ENCODE data around the gene PEX11G.

Gene PEX11G

GRCh38 chr19:7522072-7522922, 33.5 kb upstream of the PEX11G start, which contains the start of gene MCOLN1:
TSS of gene MCOLN1 (plus strand) at chr19:7522624. CDS start at chr19:7522751, 127 bp downstream.
- in situ Hi-C loops (cut with HindIII; ENCODE audit: low sequenced_read_pairs) = no loop called here

DNA sequence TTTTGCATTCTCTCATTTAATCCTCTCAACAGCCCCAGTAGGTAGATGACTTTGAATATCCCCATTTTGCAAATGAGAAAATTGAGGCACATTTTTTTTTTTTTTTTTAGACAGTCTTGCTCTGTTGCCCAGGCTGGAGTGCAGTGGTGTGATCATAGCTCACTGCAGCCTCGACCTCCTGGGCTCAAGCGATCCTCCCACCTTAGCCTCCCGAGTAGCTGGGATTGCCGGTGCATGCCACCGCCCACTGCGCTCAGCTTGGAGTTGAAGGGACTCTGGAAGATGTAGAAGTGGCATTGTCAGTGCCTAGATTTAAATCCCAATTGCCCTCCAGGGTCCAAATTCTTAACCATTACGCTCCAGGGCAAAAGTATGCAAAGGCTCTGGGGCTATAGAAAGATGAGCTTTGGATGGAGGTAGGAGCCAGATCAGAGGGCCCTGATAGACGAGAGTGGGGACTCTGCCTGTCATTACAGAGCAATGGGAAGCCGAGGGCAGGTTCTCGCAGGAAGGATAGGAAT, 32.8 kb upstream of the PEX11G start:
- in situ Hi-C loops (cut with HindIII; ENCODE audit: low sequenced_read_pairs) = no loop called here

DNA sequence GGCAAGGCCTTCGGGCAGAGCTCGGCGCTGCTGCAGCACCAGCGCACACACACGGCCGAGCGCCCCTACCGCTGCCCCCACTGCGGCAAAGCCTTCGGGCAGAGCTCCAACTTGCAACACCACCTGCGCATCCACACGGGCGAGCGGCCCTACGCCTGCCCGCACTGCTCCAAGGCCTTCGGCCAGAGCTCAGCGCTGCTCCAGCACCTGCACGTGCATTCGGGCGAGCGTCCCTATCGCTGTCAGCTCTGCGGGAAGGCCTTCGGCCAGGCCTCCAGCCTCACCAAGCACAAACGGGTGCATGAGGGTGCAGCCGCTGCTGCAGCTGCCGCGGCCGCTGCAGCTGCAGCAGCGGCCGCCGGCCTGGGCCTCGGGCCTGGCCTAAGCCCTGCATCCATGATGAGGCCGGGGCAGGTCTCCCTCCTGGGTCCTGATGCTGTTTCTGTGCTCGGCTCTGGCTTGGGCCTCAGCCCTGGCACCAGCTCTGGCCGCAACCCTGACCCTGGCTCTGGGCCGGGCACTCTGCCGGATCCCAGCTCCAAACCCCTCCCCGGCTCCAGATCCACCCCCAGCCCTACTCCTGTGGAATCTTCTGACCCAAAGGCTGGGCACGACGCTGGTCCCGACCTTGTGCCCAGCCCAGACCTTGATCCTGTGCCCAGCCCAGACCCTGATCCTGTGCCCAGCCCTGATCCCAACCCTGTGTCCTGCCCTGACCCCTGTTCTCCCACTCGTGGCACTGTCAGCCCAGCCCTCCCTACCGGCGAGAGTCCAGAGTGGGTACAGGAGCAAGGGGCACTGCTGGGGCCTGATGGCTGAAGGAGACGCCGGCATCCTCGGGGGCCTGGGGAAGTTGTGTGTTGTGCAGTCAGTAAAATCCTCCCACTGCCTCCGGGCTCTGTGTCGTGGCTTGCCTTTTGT, 31.6 kb upstream of the PEX11G start:
- in situ Hi-C loops (cut with HindIII; ENCODE audit: low sequenced_read_pairs) = no loop called here

DNA sequence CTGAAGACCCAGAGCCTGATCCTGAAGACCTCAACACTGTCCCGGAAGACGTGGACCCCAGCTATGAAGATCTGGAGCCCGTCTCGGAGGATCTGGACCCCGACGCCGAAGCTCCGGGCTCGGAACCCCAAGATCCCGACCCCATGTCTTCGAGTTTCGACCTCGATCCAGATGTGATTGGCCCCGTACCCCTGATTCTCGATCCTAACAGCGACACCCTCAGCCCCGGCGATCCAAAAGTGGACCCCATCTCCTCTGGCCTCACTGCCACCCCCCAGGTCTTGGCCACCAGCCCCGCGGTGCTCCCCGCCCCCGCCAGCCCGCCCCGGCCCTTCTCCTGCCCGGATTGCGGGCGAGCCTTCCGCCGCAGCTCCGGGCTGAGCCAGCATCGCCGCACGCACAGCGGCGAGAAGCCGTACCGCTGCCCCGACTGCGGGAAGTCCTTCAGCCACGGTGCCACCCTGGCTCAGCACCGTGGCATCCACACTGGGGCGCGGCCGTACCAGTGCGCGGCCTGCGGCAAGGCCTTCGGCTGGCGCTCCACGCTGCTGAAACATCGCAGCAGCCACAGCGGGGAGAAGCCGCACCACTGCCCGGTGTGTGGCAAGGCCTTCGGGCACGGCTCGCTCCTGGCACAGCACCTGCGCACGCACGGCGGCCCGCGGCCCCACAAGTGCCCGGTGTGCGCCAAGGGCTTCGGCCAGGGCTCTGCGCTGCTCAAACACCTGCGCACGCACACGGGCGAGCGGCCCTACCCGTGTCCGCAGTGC, 30.7 kb upstream of the PEX11G start:
- in situ Hi-C loops (cut with HindIII; ENCODE audit: low sequenced_read_pairs) = no loop called here

DNA sequence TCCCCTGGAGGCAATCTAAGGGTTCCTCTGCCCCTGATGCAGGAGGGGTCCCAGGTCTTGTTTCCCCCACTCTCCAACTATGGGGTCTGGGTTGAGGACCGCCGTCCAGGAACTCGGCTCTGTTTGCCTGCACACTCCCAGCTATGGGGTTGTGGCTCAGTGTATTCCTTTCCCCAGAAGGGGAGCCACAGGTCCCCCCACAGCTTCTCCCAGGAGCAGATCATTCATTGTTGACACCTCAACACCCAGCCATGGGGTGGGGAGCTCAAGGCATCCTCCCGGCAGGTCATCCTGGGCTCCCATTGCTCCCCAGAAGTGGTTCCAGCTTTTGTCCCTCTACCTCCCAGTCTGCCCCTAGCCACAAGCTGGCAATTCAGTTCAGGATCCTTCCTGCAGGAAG, 28.0 kb upstream of the PEX11G start:
- in situ Hi-C loops (cut with HindIII; ENCODE audit: low sequenced_read_pairs) = no loop called here

DNA sequence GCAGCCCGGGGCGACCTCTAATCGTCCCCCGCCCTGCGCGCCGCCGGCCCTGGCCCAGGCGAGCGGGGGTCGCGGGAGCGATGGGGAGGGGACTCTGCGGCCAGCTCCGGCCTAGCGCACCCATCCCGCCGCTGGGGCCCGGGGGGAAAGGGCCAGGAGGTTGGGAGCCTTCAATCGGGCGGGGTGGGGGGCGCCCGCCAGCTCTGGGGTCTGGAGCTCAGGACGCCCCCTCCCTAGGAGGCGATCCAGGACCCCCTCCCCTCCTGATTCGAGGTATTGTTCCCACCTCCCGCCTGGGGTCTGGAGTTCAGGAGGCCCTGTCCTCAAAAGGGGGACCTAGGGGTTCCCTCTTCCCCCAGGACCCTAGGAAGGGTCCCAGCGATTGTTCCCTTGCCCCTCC, 27.5 kb upstream of the PEX11G start:
- in situ Hi-C loops (cut with HindIII; ENCODE audit: low sequenced_read_pairs) = no loop called here

DNA sequence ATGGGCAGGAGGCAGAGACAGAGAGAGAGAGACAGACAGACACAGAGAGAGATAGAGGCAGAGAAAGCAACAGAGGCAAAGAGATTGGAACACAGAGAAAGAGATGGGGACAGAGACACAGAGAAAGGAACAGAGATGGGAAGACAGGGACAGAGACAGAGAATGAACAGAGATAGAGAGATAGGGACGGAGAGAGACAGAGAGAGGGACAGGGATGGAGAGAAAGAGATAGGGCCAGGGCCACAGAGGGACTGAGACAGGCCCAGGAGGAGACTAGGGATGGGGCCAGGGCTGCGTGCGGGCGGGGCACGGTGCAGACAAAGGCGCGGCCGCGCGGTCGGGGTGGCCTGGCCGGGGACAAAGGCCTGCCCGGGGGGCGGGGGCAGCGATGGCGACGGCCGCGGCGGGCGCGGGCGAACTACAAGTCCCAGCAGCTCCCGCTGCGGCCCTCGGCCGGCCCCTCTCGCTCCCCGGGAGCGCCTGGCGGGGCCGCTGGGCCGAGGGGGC, 26.9 kb upstream of the PEX11G start, which contains the start of gene ZNF358:
Gene ZNF358 (plus strand): TSS at position 459 of the 507 bp plus-strand sequence. CDS start 3,140 bp downstream, outside the sequence.
- in situ Hi-C loops (cut with HindIII; ENCODE audit: low sequenced_read_pairs) = no loop called here

DNA sequence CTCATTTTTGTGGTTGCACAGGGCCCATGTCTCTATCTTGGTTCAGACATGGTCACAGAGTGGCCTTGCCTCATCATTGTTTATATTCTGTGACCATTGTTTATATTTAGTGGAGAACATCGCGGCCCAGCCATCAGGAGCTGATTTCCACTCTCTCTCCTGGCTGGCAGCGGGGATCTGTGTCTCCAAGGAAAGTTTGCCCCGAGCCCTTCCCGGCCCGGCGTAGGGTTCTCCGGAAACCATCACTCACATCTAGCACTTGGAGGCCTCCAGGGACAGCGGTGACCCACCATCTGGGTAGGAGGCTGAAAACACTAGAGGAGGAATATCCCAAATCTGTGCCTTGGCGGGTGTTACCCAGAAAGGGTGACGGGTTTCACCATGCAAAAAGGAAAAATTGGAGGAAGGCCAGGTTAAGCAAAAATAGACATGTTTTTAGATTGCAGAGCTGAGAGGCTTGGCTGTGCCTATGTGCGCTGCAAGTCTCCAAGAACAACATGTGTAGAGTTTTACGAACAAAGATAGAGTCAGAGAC, 26.3 kb upstream of the PEX11G start:
- in situ Hi-C loops (cut with HindIII; ENCODE audit: low sequenced_read_pairs) = no loop called here

DNA sequence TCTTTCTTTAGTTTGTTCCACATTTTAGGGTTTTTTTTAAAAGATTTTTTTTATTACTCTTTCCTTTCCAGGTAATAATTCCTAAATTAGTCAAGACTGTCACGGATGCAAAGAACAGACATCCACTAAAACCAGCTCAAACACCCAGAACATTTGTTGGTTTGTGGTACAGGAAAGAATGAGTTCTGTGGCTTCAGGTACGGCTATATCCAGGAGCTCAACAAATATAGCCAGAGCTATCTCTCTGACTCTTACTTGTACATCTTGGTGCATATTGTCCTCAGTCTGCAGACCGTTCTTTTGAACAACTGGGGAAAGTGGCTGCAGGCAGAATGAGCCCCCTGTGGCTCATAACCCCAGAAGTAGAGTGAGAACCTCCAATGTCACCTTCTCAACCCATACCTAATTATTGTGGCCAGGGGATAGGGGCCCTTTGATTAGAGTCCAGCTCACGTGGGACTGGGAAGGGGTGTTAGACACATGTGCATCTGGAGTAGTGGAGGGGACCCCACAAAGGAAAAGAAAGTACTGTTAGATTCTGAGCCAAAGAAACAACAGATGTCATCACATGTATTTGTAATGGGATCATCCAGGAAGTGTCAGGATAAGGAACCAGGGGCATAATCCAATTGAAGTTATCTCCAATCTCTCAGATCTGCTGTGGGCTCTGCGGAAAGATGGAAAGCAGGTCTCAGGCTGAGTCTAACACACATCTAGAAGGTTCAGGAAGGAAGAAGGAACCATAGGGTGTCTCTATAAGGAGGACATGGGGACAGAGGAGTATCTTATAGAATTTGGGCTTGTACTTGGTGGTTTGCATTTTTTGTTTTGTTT, 25.2 kb upstream of the PEX11G start:
- in situ Hi-C loops (cut with HindIII; ENCODE audit: low sequenced_read_pairs) = no loop called here

DNA sequence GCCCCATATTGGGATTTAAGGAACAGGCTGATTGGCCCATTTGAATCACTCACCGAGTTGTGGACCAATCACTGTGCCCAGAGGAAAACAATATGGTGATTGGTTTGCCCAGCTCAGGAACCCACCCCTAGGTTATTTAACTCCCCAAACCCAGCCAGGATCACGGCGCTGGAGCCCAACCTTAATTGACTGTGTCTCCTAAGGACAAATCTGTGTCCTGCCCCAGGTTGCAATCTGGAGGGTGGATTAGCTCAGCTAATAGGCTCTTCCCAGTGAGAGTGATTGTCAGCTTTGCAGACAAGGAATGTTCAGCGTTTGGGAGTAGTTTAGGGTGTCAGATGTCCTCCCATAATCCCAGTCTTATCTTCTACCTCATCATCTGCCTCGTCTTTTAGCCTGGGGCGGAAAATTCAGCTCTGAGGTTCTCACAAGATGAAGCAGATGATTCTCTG, 23.6 kb upstream of the PEX11G start:
- in situ Hi-C loops (cut with HindIII; ENCODE audit: low sequenced_read_pairs) = no loop called here

GRCh38 chr19:7509625-7510024, 20.8 kb upstream of the PEX11G start:
- in situ Hi-C loops (cut with HindIII; ENCODE audit: low sequenced_read_pairs) = no loop called here

DNA sequence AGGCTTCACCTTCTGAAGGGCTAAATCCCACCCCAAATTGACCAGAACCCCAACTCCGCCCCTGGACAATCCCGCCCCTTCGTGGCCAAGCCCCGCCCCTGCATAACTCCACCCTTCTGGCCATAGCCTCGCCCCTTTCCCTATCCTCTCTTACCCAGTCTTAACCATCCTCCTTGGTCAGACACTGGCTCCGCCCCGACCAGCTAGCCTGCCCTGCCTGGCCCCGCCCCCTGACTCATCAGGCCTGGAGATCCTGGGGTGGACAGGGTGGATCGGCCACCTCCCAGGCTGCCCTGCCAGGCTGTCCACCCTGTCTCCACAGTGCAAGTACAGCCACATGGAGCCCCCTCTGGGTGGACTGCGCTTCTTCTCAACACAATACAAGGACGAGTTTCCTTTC, 19.0 kb upstream of the PEX11G start:
- in situ Hi-C loops (cut with HindIII; ENCODE audit: low sequenced_read_pairs) = no loop called here

DNA sequence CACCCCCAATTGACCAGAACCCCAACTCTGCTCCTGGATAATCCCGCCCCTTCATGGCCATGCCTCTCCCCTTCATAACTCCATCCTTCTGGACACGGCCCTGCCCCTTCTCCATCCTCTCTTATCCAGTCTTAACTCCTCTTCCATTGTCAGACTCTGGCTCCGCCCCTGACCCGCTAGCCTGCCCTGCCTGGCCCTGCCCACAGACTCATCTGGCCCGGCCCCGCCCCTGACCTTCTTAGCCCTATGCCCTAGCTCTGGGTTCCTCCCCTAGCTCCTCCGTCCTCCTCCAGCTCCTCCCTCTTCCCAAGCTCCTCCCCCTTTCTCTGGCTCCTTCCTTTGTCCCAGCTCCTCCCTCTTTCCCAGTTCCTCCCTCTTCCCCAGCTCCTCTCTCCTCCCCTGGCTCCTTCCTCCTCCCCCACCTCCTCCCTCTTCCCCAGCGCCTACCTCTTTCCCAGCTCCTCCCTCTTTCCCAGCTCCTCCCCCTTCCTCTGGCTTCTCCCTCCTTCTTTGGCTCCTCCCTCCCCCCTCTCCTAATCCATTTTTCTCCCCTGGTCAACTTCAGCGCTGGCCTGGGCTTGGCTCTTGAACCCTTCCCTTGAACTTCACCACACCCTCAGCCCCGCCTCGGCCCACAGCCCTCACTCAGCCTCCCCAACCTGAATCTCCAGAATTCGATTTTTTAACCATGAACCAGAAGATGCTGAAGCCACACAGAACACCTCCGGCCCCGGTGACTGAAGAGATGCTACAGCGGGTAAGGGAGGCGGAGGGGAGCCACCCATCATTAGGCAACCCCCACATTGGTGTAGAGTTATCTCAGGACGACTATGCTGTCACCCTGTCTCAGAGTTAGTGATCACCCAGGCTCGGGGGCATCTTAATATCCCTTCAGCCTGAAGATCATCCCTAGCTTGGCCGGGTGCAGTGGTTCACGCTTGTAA, 17.8 kb upstream of the PEX11G start:
- in situ Hi-C loops (cut with HindIII; ENCODE audit: low sequenced_read_pairs) = no loop called here

DNA sequence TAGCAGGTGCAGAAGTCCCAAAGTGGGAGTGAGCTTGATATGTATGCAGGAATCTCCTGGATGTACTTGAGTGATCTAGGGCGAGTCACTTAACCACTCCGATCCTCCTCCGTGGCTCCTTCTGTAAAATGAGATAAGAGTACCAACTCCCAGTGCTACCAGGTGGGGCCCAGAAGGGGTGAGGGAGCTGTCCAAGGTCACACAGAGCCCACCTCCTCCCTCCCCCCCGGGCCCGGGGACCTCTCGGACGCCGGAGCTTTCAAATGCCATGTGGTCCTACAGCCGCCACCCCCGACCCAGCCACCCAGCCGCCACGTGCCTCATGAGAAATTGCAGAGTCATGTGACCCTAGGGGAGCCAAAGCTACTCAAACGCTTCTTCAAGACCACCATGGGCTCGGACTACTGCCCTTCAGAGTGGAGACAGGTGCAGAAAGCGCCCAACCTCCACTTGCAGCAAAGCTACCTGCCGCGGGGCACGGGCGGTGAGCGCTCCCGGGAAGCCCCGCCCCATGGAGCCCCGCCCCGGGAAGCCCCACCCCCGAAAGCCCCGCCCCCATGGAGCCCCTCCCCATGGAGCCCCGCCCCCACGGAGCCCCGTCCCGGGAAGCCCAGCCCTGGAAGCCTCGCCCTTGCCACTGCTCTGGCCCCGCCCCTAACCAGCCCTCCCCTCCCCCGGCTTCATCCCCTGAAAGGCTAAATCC, 17.0 kb upstream of the PEX11G start:
- in situ Hi-C loops (cut with HindIII; ENCODE audit: low sequenced_read_pairs) = no loop called here

DNA sequence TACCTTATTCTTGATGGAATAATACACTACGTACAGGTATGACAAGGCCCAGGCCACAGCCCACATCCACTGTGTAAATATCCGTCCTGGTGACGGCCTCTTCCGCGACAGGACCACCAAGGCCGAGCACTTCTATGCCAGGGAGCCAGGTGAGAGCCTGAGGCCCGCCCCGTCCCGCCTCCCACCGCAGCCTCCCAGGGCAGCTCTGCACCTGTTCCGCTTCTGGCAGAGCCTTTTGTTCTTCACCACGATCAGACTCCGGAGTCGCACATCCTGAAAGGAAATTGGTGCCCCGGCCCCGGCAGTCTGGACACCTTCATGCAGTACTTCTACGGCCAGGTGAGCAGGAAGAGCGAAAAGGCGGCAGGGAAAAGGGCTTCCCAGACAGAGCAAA, 16.4 kb upstream of the PEX11G start:
- in situ Hi-C loops (cut with HindIII; ENCODE audit: low sequenced_read_pairs) = no loop called here

DNA sequence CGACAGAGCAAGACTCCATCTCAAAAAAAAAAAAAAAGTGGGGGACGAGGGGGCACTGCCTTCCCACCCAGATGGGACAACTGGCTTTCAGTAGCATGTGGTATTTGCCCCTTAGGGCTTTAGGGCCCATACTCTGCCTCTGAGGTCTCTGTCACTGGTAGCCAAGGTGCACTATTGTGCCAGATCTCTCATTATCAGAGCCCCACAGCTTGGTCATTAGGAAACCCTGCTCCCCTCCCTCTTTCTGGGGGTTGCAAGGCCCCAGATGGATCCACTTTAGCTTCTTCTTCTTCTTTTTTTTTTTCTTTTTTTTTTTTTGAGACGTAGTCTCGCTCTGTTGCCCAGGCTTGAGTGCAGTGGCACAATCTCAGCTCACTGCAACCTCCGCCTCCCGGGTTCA, 15.8 kb upstream of the PEX11G start:
- in situ Hi-C loops (cut with HindIII; ENCODE audit: low sequenced_read_pairs) = no loop called here

- in situ Hi-C loops (cut with HindIII; ENCODE audit: low sequenced_read_pairs) = no loop called here
These were observed 13.7 kb upstream of the PEX11G start for GRCh38 chr19:7502552-7502951.

Data from DLD1 (cell line).